Suprapubic skin (tissue), 4 donors: ENCODE measurements around the gene AASDHPPT.

Experiments
- CTCF ChIP-seq, 2 donors: fragments of 200-600 bp in 1 of 2; fragments of 450-650 bp in 1 of 2; sonication (generic) in 1 of 2; IDR thresholded peaks; one replicate each; pipeline ENCODE4 v1.5.1; 2016 to 2019; ENCODE audit warnings: antibody characterized with exemption in 2 of 2, mild to moderate bottlenecking in 1 of 2, moderate library complexity in 1 of 2
- EP300 ChIP-seq: sonication (generic); formaldehyde crosslinking; IDR thresholded peaks from one replicate; pipeline ENCODE4 v1.6.1; 2017; ENCODE audit warnings: antibody characterized with exemption
- POLR2A ChIP-seq, 2 donors: fragments of 450-650 bp; IDR thresholded peaks; one replicate each; pipeline ENCODE4 v1.6.1; 2017; ENCODE audit warnings: antibody characterized with exemption in 2 of 2, mild to moderate bottlenecking in 2 of 2, moderate library complexity in 2 of 2
- POLR2AphosphoS5 ChIP-seq, 3 donors: sonication (generic); formaldehyde crosslinking; IDR thresholded peaks; one replicate each; pipeline ENCODE4 v1.6.1; 2017; ENCODE audit warnings: antibody characterized with exemption in 3 of 3

GRCh38 chr11:106049727-106050476 is 27.6 kb upstream of the AASDHPPT start:
- TF ChIP-seq CTCF (IDR thresholded peaks at IDR 0.05) (no peak), POLR2AphosphoS5 (IDR thresholded peaks at IDR 0.05) (no peak), POLR2A (IDR thresholded peaks at IDR 0.05) (no peak), EP300 (no peak)
